ENCODE measurements around the gene TASOR2. TPM values are rescaled to one million over a fixed set of nuclear protein-coding genes. Genes with fewer than 3 reads are reported as not detected.

The TASOR2 gene
- total RNA-seq, 1 donor from 2014 or later: 57.2 TPM

GRCh38 chr10:5661043-5661442 is 23.6 kb upstream of the TASOR2 start:
- Mint-ChIP-seq H3K27me3 (ENCODE audit: unreplicated experiment) (peaks cover 3% of the 10 kb centered on the region), H3K4me1 (ENCODE audit: low read depth, unreplicated experiment) (peaks cover 18% of the 10 kb centered on the region), H3K9me3 (ENCODE audit: unreplicated experiment) (no peaks in the 10 kb centered on the region), H3K36me3 (ENCODE audit: unreplicated experiment) (no peaks in the 10 kb centered on the region), H3K27ac (ENCODE audit: unreplicated experiment) (no peak overlapping the region), H3K4me3 (ENCODE audit: unreplicated experiment) (no peak overlapping the region)
- TF ChIP-seq, protein P1, sequence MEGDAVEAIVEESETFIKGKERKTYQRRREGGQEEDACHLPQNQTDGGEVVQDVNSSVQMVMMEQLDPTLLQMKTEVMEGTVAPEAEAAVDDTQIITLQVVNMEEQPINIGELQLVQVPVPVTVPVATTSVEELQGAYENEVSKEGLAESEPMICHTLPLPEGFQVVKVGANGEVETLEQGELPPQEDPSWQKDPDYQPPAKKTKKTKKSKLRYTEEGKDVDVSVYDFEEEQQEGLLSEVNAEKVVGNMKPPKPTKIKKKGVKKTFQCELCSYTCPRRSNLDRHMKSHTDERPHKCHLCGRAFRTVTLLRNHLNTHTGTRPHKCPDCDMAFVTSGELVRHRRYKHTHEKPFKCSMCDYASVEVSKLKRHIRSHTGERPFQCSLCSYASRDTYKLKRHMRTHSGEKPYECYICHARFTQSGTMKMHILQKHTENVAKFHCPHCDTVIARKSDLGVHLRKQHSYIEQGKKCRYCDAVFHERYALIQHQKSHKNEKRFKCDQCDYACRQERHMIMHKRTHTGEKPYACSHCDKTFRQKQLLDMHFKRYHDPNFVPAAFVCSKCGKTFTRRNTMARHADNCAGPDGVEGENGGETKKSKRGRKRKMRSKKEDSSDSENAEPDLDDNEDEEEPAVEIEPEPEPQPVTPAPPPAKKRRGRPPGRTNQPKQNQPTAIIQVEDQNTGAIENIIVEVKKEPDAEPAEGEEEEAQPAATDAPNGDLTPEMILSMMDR (IDR thresholded peaks at IDR 0.05; ENCODE audit: partially characterized antibody, unreplicated experiment): no peak
- DNase-seq: no peak

GRCh38 chr10:5662708-5663579 is 21.7 kb upstream of the TASOR2 start:
- H3K27ac Mint-ChIP-seq (ENCODE audit: unreplicated experiment): no peak overlapping the region
- DNase-seq: no peak
- H3K9me3 Mint-ChIP-seq (ENCODE audit: unreplicated experiment): no peaks in the 10 kb centered on the region
- peaks cover 18% of the 10 kb centered on the region for H3K4me1 Mint-ChIP-seq (ENCODE audit: low read depth, unreplicated experiment)
- TF ChIP-seq, protein P1 (IDR thresholded peaks at IDR 0.05; ENCODE audit: partially characterized antibody, unreplicated experiment): no peak
- H3K27me3 Mint-ChIP-seq (ENCODE audit: unreplicated experiment): peaks cover 8% of the 10 kb centered on the region
- no peak overlapping the region for H3K4me3 Mint-ChIP-seq (ENCODE audit: unreplicated experiment)
- no peaks in the 10 kb centered on the region for H3K36me3 Mint-ChIP-seq (ENCODE audit: unreplicated experiment)

DNA sequence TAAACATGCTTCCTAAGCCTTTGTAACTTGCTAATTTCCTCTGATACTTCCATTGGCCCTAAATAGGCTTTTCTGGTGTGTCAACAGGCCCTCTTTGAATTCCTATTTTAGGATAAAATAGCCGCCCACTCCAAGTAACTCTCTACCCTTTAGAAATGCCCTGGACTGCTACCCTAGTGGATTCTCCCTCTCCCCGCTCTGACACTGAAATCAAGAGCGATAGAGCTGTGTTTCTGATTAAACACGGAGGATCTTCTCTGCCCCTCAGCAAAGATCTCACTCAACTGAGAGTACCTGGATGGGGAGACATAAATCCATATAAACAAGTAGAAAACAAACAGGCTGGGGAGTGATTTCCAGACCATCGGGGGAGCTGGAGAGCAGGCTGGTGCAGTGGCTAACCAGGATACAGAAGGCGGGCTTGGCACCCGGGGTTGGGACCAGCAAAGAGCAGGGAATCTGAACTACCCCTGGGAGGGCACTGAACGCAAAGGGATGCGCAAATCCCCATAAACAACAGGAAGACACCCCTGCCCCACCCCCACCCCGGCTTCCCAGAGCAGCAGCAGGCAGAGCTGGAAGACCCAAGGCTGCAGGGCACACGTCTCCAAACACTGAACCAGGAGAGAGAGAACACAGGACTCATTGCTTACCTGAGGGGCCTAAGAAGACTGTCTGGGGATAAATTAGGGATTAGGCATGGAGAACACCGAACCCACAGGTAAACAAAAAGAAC is 20.8 kb upstream of the TASOR2 start:
- no peak overlapping the region for H3K27ac Mint-ChIP-seq (ENCODE audit: unreplicated experiment)
- peaks cover 5% of the 10 kb centered on the region for H3K27me3 Mint-ChIP-seq (ENCODE audit: unreplicated experiment)
- H3K4me3 Mint-ChIP-seq (ENCODE audit: unreplicated experiment): peak overlapping the region; percentile 71
- TF ChIP-seq, protein P1 (IDR thresholded peaks at IDR 0.05; ENCODE audit: partially characterized antibody, unreplicated experiment): no peak
- H3K36me3 Mint-ChIP-seq (ENCODE audit: unreplicated experiment): no peaks in the 10 kb centered on the region
- no peak for DNase-seq
- no peaks in the 10 kb centered on the region for H3K9me3 Mint-ChIP-seq (ENCODE audit: unreplicated experiment)
- H3K4me1 Mint-ChIP-seq (ENCODE audit: low read depth, unreplicated experiment): peaks cover 18% of the 10 kb centered on the region

DNA sequence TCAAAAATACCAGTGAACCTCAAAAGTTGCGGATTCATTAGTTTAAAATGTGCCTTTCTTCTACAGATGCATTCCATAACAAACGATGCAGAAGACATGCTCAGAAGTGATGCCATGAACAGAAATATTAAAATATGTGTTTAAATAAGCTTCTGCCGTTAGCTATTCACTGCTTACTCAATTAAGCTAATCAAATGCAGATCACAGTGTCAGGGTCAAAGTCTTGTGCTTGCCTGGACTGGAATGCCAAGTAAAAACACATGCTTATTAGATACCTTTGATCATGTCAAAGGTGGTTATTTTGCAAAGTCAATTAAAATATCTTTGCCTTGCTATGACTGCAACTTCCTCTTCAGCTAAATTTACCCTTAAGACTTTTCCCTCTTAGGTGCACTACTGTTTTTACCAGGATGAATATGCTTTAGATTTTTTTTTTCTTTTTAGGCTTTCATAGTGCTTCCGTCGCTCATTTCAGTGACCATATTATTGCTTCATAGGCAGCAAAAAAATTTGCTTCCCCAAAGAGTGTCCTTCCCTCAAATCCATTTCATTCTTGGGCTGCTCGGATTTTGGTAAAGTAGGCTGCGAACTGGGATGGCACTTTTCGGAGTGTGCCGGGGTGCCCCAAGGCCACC is 19.1 kb upstream of the TASOR2 start:
- TF ChIP-seq, protein P1 (IDR thresholded peaks at IDR 0.05; ENCODE audit: partially characterized antibody, unreplicated experiment): no peak
- no peak for DNase-seq
- H3K4me1 Mint-ChIP-seq (ENCODE audit: low read depth, unreplicated experiment): peaks cover 10% of the 10 kb centered on the region
- H3K27me3 Mint-ChIP-seq (ENCODE audit: unreplicated experiment): peaks cover 5% of the 10 kb centered on the region
- no peaks in the 10 kb centered on the region for H3K9me3 Mint-ChIP-seq (ENCODE audit: unreplicated experiment)
- peak overlapping the region; percentile 83 for H3K4me3 Mint-ChIP-seq (ENCODE audit: unreplicated experiment)
- no peaks in the 10 kb centered on the region for H3K36me3 Mint-ChIP-seq (ENCODE audit: unreplicated experiment)
- no peak overlapping the region for H3K27ac Mint-ChIP-seq (ENCODE audit: unreplicated experiment)
